NCI-H1694 (cell line): ENCODE measurements around the gene CCDC71L.

Source experiments
- DNase-seq: peaks from one replicate; lab custom pipeline; 2025; lab: John Stamatoyannopoulos, UW

CCDC71L gene

DNA sequence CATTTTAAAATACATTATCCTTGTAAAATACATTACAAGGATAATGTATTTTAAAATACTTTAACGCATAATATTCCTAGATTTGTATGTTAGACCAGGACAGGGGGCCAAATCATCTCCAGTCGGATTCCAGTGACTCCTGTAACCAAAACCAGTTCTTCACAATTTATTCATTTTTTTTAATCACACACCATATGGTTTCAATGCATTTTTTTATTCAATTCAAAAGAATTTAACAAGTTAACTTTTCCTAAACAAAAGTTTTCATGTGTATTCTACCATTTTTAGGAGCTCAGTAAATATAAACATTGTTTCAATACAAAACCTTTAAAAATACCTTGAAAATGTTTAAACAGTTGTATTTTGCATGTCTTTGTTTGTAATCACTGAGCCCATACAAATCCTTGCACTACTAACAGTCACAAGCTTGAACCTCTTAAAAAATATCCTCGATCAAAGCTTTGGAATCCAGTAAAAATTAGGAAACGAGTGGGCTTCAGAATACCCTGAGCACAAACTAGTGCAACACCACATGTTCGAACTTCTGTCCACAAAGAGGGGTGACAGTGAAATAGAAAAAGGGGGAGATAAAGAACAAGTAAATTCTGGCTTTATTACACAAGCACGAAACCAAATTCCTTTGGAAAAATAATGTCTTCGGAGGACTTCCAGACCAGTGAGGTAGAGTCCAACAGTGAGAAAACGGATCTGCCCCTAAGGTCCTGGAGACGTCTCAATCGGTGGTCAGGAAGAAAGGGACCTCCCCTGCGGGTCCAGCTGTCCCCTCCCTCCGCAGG, 1.6 kb downstream of the CCDC71L start:
- DNase-seq: no peak

DNA sequence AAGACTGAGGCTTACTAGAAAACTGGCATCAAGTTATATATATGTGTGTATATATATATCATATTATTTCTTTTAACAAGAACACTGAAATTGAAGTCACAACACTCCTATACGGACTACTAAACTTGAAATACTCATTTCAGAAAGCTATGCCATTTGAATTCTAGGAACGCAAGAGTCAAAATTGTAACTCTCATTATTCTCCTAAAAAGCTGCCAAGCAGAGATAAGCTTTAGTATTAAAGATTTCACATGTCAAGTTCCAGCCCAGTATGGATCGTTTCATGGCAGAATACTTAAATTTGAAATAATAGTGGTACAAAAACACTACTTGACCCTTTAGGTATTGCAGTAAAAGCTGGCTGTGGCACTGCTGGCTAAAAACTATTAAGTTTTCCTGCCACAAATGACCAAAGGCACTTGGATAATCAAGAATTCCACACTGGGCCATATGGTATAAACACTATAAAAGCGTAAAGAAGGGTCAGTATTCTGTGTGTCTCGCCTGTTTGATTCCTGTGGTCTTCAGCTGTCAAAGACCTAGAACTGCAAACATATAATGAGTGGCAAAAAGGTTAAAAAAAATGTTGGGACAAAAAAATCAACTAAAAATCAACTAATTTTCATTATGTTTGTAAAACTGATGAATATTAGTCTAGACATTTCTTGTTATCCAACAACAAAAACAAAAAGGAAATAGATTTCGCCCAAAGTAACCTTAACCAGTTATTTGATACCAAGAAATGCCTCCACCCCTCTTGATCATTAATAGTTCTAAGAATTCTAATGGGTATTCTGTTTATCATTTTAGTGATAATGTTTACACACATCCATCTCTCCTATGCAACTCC, 2.4 kb downstream of the CCDC71L start:
- DNase-seq: no peak

GRCh38 chr7:106657085-106657991, 3.6 kb downstream of the CCDC71L start:
- no peak for DNase-seq

- DNase-seq: no peak
Observed at GRCh38 chr7:106655703-106656498, 5.1 kb downstream of the CCDC71L start.

DNA sequence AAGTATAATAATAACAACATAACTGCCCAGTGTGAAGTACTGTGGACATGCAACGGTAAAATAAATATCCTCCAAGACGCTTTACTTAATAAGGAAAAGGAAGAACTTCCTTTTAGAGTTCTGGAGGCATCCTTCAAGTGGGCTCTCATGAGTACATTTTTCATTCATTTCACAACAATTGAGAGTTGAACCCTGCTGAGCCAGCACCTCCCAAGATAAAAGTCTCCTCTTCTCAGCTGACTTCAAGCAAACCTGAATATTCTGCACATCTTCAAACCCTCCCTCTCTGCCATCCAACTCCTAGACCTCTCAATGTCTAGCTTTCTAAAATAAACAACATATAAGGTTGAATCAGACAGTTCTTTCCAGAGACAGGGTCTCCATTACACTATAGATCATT, 7.5 kb downstream of the CCDC71L start:
- no peak for DNase-seq

- DNase-seq: no peak
Observed at GRCh38 chr7:106652909-106653308, 8.0 kb downstream of the CCDC71L start.

DNA sequence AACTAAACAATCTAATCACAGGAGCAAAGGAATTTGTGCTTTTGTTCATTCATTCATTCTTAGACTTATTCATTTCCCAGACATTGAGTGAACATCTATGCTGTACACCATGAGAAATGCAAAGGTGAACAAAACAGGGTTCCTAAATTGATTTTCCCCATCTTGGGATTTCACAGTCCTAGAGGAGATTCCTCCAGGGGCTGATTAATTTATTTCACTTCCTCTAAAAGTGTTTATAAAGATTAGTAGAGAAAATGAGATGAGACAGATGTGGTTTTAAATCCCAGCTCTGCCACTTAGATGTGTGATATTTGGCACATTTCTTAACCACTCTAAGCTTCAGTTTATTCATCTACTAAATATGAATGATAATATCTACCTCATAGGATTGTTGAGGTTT, 8.9 kb downstream of the CCDC71L start:
- DNase-seq: no peak

DNA sequence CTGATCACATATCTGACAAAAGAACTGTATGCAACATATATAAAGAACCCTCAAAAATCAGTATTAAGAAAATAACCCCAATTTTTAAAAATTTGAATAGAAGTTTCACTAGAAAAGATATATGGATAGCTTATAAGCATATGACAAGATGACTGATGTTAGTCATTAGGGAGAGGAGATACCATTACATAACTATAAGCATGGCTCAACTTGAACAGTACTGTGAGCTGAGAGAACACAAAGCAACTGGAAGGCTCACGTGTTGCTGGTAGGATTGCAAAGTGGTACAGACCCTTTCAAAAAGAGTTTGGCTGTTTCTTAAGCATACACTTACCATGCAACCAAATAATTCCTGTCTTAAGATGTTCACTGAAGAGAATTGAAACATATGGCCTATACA, 14.7 kb downstream of the CCDC71L start:
- DNase-seq: no peak

DNA sequence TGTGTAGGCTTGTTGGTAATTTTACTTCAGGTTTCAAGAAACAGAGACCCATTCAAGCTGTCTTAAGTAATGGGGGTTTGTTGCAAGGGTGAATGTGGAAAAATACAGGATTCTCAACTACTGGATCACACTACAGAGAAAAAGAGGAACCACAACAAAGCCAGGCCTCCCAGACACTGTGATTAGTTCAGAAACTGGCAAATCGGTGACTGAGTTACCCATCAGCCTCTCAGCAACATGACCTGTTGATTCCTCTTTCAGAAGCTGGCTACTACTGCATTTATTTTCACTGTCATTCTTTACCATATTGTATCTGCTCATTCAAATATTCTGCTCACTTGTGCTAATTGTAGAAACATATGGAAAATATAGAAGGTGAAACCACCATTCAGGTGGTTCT, 16.0 kb downstream of the CCDC71L start:
- DNase-seq: no peak

DNA sequence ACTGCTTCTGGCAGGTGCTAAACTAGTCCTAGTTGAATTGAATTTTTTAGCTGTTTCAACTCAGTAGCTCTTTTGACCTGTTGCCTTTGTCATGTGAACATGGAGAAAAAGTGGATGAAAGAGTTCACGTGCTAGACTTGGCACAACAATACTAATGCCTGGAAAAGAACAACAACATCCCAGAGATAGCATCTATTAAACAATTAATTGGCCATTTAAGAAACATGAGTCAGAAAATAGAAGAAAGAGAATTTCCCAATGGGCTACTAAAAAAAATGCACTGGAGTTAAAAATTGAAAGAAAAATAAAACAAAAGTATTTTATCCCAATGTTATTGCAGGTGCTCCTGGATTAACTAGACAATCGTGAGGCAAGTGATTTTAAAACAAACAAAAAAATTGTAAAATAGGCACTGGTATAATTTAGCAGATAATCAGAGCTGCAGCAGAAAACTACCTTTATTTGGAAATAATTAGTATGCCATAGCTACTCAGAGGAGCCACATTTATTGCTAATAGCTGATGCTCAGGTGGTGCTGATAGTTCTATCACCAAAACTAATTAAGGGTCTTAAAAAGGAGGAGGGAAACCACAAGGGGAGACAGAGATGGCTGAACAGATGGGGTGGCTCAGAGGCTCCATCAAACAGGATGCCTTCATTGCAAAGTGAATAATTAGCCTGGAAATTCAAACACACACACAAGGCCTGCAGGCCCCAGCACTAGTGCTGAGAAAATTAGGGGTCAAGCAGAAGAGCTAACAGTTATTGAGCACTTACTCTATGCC, 17.6 kb downstream of the CCDC71L start:
- DNase-seq: no peak

- no peak for DNase-seq
Observed at GRCh38 chr7:106641416-106641815, 19.5 kb downstream of the CCDC71L start.

GRCh38 chr7:106640368-106641141, 20.4 kb downstream of the CCDC71L start:
- no peak for DNase-seq

GRCh38 chr7:106639476-106640334, 21.3 kb downstream of the CCDC71L start:
- no peak for DNase-seq

DNA sequence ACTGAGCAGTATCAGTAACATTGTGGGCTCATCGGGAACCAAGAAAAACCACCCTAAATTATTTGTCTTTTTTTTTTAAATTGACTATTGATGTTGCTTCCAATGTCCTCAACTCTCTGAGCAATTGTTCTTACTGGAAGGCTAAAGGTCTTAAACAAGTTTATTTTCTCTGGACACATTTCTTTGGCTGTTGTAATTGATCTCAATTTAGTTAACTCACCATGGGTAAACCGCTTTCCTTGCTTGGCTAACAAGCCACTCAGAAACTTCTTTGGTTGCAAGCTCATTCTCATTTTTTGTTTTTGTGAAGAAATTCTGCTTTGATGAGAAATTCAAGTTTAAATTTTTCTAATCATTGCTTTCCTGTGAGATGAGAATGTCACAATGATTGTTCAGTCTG, 25.5 kb downstream of the CCDC71L start:
- no peak for DNase-seq

GRCh38 chr7:106634958-106635357, 26.0 kb downstream of the CCDC71L start:
- no peak for DNase-seq

DNA sequence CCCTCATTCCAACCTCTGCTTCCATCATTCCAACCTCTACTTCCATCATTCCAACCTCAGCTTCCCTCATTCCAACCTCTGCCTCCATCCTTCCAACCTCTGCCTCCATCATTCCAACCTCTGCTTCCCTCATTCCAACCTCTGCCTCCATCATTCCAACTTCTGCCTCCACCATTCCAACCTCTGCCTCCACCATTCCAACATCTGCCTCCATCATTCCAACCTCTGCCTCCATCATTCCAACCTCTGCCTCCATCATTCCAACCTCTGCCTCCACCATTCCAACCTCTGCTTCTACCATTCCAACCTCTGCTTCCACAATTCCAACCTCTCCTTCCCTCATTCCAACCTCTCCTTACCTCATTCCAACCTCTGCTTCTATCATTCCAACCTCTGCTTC, 30.3 kb downstream of the CCDC71L start:
- no peak for DNase-seq

GRCh38 chr7:106629516-106629915, 31.4 kb downstream of the CCDC71L start:
- no peak for DNase-seq

- no peak for DNase-seq
Observed at GRCh38 chr7:106626376-106627164, 34.4 kb downstream of the CCDC71L start.
